NCI-H1417 (cell line): Measurements from ENCODE around the gene DMD.

Source experiments
- DNase-seq, 3 experiments: peaks; one replicate each; lab custom pipeline; 2025; lab: John Stamatoyannopoulos, UW

Gene DMD

GRCh38 chrX:31291131-31291530 is 1920.2 kb downstream of the DMD start:
- DNase-seq, result no peak

GRCh38 chrX:31287861-31288260 is 1923.5 kb downstream of the DMD start:
- no peak for DNase-seq

GRCh38 chrX:31280580-31280979 is 1930.8 kb downstream of the DMD start:
- no peak for DNase-seq

- DNase-seq, result peak in 1 of 3 experiments; percentile 29
Observed at GRCh38 chrX:31279359-31279758, 1932.0 kb downstream of the DMD start.

GRCh38 chrX:31272472-31272775 is 1938.9 kb downstream of the DMD start:
- no peak for DNase-seq

- DNase-seq, result no peak
Observed at GRCh38 chrX:31271615-31272471, 1939.5 kb downstream of the DMD start.

- DNase-seq, result no peak
Observed at GRCh38 chrX:31269914-31270313, 1941.4 kb downstream of the DMD start.

GRCh38 chrX:31268359-31268758 is 1943.0 kb downstream of the DMD start:
- DNase-seq, result no peak

GRCh38 chrX:31266203-31267076 is 1944.9 kb downstream of the DMD start:
- peak in 2 of 3 experiments; percentile 81 to 83 for DNase-seq

- no peak for DNase-seq
Observed at GRCh38 chrX:31265383-31265782, 1946.0 kb downstream of the DMD start.

- no peak for DNase-seq
Observed at GRCh38 chrX:31260351-31260750, 1951.0 kb downstream of the DMD start.

GRCh38 chrX:31258166-31258565 is 1953.2 kb downstream of the DMD start:
- no peak for DNase-seq

- DNase-seq, result no peak
Observed at GRCh38 chrX:31255310-31256033, 1955.9 kb downstream of the DMD start.

GRCh38 chrX:31252133-31252532 is 1959.2 kb downstream of the DMD start:
- no peak for DNase-seq

GRCh38 chrX:31251336-31251735 is 1960.0 kb downstream of the DMD start:
- DNase-seq, result no peak

GRCh38 chrX:31245714-31246113 is 1965.6 kb downstream of the DMD start:
- no peak for DNase-seq

- no peak for DNase-seq
Observed at GRCh38 chrX:31243804-31244203, 1967.5 kb downstream of the DMD start.

- DNase-seq, result no peak
Observed at GRCh38 chrX:31240982-31241381, 1970.4 kb downstream of the DMD start.

- no peak for DNase-seq
Observed at GRCh38 chrX:31237189-31237588, 1974.2 kb downstream of the DMD start.

GRCh38 chrX:31236231-31236630 is 1975.1 kb downstream of the DMD start:
- no peak for DNase-seq

- DNase-seq, result no peak
Observed at GRCh38 chrX:31233941-31234496, 1977.3 kb downstream of the DMD start.

GRCh38 chrX:31232506-31232905 is 1978.8 kb downstream of the DMD start:
- no peak for DNase-seq
